ENCODE results near the gene PLXNC1. TPM values are rescaled to one million over a fixed set of nuclear protein-coding genes. Genes with fewer than 3 reads are reported as not detected.

The PLXNC1 gene
- polyA plus RNA-seq, 4 donors = 5.3 to 9.6 (median 7.3) TPM

- DNase-seq (ENCODE audit: low read depth in 4 of 4, low spot score in 2 of 4) = no peak
These were observed 30.5 kb downstream of the PLXNC1 start for GRCh38 chr12:94178882-94179281.

GRCh38 chr12:94179723-94180122 is 31.3 kb downstream of the PLXNC1 start:
- no peak for DNase-seq (ENCODE audit: low read depth in 4 of 4, low spot score in 2 of 4)

GRCh38 chr12:94180558-94181296 is 32.4 kb downstream of the PLXNC1 start:
- no peak for DNase-seq (ENCODE audit: low read depth in 4 of 4, low spot score in 2 of 4)

- DNase-seq (ENCODE audit: low read depth in 4 of 4, low spot score in 2 of 4) = no peak
These were observed 34.8 kb downstream of the PLXNC1 start for GRCh38 chr12:94182986-94183707.

- DNase-seq (ENCODE audit: low read depth in 4 of 4, low spot score in 2 of 4) = no peak
These were observed 35.5 kb downstream of the PLXNC1 start for GRCh38 chr12:94183708-94184379.

- DNase-seq (ENCODE audit: low read depth in 4 of 4, low spot score in 2 of 4) = no peak
These were observed 36.8 kb downstream of the PLXNC1 start for GRCh38 chr12:94184995-94185719.

GRCh38 chr12:94185801-94186200 is 37.4 kb downstream of the PLXNC1 start:
- no peak for DNase-seq (ENCODE audit: low read depth in 4 of 4, low spot score in 2 of 4)

GRCh38 chr12:94186278-94187241 is 38.2 kb downstream of the PLXNC1 start:
- peak in 2 of 4 donors; percentile 53 to 65 for DNase-seq (ENCODE audit: low read depth in 4 of 4, low spot score in 2 of 4)

GRCh38 chr12:94187361-94187760 is 39.0 kb downstream of the PLXNC1 start:
- no peak for DNase-seq (ENCODE audit: low read depth in 4 of 4, low spot score in 2 of 4)

- no peak for DNase-seq (ENCODE audit: low read depth in 4 of 4, low spot score in 2 of 4)
These were observed 42.2 kb downstream of the PLXNC1 start for GRCh38 chr12:94190623-94191022.

GRCh38 chr12:94191023-94191422 is 42.6 kb downstream of the PLXNC1 start:
- DNase-seq (ENCODE audit: low read depth in 4 of 4, low spot score in 2 of 4) = no peak

- DNase-seq (ENCODE audit: low read depth in 4 of 4, low spot score in 2 of 4) = no peak
These were observed 43.4 kb downstream of the PLXNC1 start for GRCh38 chr12:94191811-94192210.

- no peak for DNase-seq (ENCODE audit: low read depth in 4 of 4, low spot score in 2 of 4)
These were observed 44.1 kb downstream of the PLXNC1 start for GRCh38 chr12:94192506-94192905.

GRCh38 chr12:94193168-94193567 is 44.8 kb downstream of the PLXNC1 start:
- no peak for DNase-seq (ENCODE audit: low read depth in 4 of 4, low spot score in 2 of 4)

GRCh38 chr12:94195483-94195882 is 47.1 kb downstream of the PLXNC1 start:
- DNase-seq (ENCODE audit: low read depth in 4 of 4, low spot score in 2 of 4) = no peak

GRCh38 chr12:94198469-94198868 is 50.1 kb downstream of the PLXNC1 start:
- no peak for DNase-seq (ENCODE audit: low read depth in 4 of 4, low spot score in 2 of 4)

- no peak for DNase-seq (ENCODE audit: low read depth in 4 of 4, low spot score in 2 of 4)
These were observed 50.5 kb downstream of the PLXNC1 start for GRCh38 chr12:94198872-94199271.

- no peak for DNase-seq (ENCODE audit: low read depth in 4 of 4, low spot score in 2 of 4)
These were observed 51.7 kb downstream of the PLXNC1 start for GRCh38 chr12:94200069-94200468.

- DNase-seq (ENCODE audit: low read depth in 4 of 4, low spot score in 2 of 4) = no peak
These were observed 52.3 kb downstream of the PLXNC1 start for GRCh38 chr12:94200695-94201094.
